Astrocyte of the cerebellum (primary cell): Measurements from ENCODE around the gene NEU2.

ENCODE experiments used
- DNase-seq: peaks from one replicate; pipeline ENCODE4 v3.0.0-alpha.2; 2011; ENCODE audit warnings: low read depth
- H3K4me3 ChIP-seq: 2 replicates; pipeline ENCODE4 v1.5.1; 2011; ENCODE audit warnings: mild to moderate bottlenecking, low read depth, low read length, moderate library complexity
- in situ Hi-C: cut with HindIII; loops from 2 replicates; pipeline ENCODE4 v1.10.0; 2017; ENCODE audit warnings: low sequenced_read_pairs
- TF ChIP-seq, protein P1 (sequence below): IDR thresholded peaks from 2 replicates; pipeline ENCODE4 v1.5.1; 2012; ENCODE audit warnings: low read length, low read depth, moderate library complexity, mild to moderate bottlenecking; ENCODE audit errors: missing control alignments

NEU2 gene

DNA sequence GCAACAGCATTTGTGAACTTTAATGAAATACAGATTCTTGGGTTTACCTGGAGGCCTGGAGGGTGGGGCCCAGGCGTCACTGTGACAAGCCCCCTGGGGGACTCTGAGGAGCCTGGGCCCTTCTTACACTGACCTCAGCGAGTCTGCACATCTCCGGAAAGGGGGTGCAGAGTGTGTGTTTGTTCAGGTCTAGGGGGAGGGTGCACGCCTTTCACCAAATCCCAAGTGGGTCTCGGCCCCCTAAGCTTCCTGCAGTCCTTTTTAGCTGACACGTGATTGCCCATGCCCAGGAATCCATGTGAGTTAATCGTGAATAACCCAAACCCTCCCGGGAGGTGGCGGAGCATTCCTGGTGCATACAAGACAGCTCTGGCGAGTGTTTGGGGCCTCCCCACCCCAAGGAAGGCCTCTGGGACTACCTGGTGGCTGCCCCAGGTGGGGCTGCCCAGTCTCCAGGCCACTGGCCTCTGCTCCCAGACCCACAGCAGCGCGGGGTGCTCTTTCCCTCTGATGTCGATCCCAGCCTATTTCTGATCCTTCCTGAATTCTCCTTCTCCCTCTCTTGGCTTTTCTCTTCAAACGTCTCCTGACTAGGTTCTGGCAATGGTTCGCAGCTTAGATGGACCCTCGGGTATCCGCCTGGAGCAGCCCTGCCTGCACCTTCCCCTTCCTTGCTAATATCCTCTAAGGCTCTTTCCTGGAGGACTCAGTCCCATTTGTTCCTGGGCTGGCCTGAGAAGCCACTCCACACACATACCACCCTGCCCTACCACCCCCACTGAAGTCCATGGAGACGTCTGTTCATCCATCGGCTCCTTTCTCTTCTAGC, 29.4 kb upstream of the NEU2 start:
- in situ Hi-C loops: loop anchor here (10.0 kb wide), 1 partner anchor 62 kb away; the partner anchor contains the start of gene INPP5D
- DNase-seq: no peak
- no peak overlapping the region for H3K4me3 ChIP-seq
- TF ChIP-seq, protein P1, sequence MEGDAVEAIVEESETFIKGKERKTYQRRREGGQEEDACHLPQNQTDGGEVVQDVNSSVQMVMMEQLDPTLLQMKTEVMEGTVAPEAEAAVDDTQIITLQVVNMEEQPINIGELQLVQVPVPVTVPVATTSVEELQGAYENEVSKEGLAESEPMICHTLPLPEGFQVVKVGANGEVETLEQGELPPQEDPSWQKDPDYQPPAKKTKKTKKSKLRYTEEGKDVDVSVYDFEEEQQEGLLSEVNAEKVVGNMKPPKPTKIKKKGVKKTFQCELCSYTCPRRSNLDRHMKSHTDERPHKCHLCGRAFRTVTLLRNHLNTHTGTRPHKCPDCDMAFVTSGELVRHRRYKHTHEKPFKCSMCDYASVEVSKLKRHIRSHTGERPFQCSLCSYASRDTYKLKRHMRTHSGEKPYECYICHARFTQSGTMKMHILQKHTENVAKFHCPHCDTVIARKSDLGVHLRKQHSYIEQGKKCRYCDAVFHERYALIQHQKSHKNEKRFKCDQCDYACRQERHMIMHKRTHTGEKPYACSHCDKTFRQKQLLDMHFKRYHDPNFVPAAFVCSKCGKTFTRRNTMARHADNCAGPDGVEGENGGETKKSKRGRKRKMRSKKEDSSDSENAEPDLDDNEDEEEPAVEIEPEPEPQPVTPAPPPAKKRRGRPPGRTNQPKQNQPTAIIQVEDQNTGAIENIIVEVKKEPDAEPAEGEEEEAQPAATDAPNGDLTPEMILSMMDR: no peak

DNA sequence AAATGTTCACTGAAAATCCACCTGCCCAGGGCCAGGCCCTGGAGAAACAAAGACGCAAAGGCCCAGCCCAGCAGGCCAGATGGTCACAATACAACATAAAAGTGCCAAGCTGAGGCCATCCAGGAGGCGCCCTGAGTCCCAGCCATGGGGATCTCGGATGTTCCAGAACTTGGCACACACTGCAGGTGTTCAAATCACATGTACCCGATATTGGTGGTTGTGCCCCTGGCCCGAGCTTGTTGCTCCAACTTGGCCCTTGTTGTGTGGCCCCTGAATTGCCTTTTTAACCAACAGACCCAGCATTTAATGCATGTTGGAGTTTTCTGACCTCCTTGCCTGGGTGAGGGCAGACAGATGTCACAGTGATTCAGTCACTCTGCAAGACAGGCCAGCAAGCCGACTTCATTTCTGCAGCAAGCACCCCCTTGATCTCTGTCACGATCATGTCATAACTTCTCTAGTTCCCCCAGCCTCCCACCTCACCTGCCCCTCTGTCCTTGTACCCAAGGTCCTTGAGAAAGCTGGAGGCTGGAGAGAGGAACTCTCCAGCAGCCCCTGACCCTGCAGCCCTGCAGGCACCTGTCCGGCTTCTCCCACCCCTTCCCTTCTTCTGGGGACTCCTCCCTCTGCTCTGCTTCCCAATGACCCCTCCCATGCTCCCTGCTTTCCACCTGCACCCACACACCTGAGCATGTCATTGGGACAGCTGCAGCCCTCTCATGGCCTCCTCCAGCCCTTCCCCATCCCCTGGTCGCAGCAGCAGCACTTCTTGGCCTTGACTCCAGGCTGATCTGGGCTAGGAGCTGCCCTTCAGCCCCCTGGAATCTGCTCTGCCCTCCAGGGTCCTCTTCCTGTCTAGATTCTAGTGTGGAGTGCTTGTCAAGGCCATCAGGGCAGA, 28.6 kb upstream of the NEU2 start:
- in situ Hi-C loops: loop anchor here (10.0 kb wide), 1 partner anchor 61 kb away; the partner anchor contains the start of gene INPP5D
- TF ChIP-seq, protein P1: no peak
- no peak overlapping the region for H3K4me3 ChIP-seq
- DNase-seq: no peak

DNA sequence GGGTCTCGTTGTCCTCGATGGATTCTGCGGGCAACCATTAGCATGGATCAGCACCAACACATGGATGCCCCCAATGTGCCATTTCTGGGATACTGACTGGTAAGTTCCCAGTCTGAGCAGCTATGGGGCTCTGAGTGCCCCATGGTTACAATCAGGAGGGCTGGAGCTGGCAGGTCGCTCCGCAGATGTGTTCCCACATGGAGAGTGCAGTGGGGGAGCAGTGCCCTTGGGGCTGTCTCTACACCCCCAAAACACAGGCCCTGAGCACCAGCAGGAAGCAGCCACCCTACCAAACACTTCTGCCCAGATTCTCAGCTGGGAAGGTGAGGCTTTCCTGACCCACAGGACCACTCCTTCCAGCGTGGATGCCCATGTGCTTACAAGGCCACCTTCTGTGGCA, 27.4 kb upstream of the NEU2 start:
- in situ Hi-C loops: loop anchor here (10.0 kb wide), 1 partner anchor 60 kb away; the partner anchor contains the start of gene INPP5D
- TF ChIP-seq, protein P1: no peak
- H3K4me3 ChIP-seq: no peak overlapping the region
- no peak for DNase-seq

DNA sequence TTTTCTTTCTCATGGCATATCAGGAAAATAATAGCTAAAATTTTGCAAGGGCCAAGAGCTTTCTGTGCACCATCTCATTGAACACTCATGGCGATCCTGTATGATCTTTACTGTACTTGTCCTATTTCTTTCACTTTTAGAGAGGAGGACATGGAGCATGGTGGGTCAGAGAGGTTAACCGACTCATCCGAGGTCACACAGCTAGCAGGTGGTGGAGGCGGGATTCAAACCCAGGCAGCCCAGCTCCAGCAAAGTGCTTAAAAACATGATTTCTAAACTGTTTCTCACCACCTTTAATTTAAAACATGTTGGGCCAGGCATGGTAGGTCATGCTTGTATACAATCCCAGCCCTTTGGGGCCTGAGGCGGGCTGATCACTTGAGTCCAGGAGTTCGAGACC, 25.8 kb upstream of the NEU2 start:
- H3K4me3 ChIP-seq: no peak overlapping the region
- in situ Hi-C loops: loop anchor here (10.0 kb wide), 1 partner anchor 58 kb away; the partner anchor contains the start of gene INPP5D
- DNase-seq: no peak
- TF ChIP-seq, protein P1: no peak

DNA sequence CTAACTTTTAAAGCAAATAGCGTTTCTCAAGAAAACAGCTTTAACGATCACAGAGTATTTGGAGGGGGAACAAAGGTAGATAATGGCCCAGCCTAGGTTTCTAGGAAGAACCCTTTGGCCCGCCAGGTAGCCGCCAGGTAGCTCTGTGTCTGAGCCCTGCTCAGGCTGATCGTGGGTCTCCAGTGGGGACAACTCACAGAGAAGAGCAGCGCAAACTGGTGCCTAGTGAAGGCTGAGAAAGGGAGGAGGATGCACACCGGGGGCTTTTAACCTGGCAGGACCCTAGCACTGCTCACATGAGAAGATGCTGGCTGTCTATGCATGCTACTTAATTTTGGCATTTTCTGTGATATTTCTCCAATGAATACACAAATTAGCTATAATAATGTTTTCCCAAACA, 25.2 kb upstream of the NEU2 start:
- in situ Hi-C loops: loop anchor here (10.0 kb wide), 1 partner anchor 58 kb away; the partner anchor contains the start of gene INPP5D
- TF ChIP-seq, protein P1: no peak
- H3K4me3 ChIP-seq: no peak overlapping the region
- DNase-seq: no peak

DNA sequence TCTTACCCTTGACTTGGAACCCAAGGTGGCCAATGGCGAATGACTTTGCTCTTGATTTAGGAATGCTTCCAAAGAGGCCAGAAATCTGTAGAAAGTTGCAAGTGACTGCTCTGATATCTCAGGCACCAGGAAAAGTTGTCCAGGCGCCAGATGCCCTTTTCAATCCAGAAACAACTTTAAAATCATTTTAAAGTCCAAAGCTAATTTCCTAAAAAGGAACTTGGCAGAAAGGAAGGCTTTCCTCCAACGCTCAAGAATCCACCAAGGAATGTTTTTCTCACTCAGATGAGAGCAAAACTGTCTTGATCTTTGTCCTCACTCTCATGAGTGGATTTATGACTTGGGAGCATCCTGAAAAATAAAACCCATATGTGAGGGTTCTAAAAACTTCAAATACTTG, 24.7 kb upstream of the NEU2 start:
- no peak for DNase-seq
- TF ChIP-seq, protein P1: no peak
- no peak overlapping the region for H3K4me3 ChIP-seq
- in situ Hi-C loops: loop anchor here (10.0 kb wide), 1 partner anchor 57 kb away; the partner anchor contains the start of gene INPP5D
